HG02571 (cell line): ENCODE measurements around the gene RIPPLY1.

Source experiments
- ATAC-seq: cut with Tn5 transposase; IDR thresholded peaks from one replicate; pipeline ENCODE4 v1.9.1; 2021; ENCODE audit warnings: mild to moderate bottlenecking, moderate library complexity; ENCODE audit not compliant: unreplicated experiment

Gene RIPPLY1, protein sequence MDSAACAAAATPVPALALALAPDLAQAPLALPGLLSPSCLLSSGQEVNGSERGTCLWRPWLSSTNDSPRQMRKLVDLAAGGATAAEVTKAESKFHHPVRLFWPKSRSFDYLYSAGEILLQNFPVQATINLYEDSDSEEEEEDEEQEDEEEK

DNA sequence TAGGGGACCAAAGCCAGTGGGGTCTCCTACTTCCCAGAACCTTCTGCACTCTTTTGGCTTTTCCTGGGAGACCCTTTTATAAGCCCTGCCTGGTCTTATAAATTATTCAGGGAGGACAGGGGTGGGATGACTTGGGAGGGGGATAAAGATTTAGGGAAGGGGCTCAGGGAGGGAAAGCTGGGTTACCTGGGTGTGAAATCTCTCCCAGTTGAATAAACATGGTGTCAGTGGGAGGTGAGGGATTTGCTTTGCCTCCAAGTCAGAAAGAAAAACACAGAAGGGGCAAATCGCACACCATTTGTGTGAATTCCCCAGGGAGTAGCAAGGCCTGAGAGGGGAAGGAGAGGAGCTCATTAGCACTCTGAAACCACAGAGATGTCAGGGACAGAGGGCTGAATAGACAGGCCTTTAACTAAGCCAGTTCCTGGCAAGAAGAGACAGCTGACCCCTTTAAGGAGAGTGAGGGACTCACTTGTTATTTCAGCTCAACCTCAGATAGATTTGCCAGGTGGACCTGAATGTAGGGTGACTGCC, at the start of gene RIPPLY1:
Gene RIPPLY1 (minus strand): TSS at position 51 of the 534 bp plus-strand sequence. CDS start 54 bp downstream, outside the sequence.
- ATAC-seq: no peak

DNA sequence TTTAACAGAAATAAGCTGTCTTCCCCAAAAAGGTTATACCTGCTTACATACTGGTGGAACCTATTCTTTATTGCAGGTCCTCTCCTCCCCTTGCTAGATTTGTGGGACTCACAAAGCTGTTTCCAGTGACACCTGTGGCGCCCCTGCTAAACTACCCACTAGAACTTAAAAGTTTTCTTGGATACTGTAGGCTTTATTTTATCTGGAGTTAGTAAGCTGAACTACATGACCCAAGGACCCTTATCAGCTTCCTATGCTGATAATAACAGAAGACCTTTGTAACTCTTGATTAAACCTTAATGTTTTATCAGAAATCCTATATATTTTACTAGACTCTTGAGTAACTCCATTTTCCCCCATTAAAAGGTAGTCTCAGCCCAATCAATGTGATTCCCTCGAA, 49.4 kb upstream of the RIPPLY1 start:
- ATAC-seq: no peak

DNA sequence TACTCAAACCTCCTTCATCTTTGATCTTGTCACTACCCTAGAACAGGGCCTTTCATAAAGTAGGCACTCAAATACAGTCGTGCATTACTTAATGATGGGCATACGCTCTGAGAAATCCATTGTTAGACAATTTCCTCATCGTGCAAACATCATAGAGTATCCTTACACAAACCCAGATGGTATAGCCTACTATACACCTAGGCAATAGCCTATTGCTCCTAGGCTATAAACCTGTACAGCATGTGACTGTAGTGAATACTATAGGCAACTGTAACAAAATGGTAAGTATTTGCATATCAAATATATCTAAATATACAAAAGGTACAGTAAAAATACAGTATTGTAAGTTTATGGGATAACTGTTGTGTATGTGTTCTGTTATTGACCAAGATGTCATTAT, 48.9 kb upstream of the RIPPLY1 start:
- no peak for ATAC-seq

DNA sequence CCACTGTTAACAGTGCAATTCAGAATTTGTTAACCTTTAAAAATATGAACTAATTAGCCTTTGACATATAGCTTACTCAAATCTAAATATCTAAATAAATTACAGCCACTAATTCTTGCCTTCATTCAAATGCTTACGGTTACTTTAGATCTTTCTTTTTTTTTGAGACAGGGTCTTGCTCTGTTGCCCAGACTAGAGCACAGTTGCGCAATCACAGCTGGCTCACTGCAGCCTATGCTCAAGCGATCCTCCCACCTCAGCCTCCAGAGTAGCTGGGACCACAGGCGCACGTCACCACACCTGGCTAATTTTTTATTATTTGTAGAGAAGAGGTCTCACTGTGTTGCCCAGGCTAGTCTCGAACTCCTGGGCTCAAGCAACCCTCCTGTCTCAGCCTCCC, 48.1 kb upstream of the RIPPLY1 start:
- ATAC-seq: no peak

DNA sequence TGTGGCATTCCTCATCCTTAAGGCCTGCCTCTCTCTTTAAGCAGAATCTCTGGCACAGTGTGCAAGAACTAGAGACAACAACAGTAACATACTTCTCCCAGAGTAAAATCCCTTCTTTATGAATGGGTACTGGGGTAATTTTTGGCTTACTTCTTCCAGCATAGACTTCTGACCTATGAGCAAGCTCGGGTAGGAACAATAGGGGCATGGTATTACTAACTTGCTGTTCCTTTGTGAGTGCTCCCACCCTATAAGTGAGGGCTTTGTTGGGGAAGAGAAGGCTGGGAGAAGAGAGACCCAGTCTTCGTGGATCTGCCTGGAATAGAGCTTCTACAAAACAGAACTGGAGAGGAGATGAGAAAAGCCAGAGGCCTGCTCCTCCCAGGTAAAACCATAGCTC, 47.2 kb upstream of the RIPPLY1 start:
- no peak for ATAC-seq

DNA sequence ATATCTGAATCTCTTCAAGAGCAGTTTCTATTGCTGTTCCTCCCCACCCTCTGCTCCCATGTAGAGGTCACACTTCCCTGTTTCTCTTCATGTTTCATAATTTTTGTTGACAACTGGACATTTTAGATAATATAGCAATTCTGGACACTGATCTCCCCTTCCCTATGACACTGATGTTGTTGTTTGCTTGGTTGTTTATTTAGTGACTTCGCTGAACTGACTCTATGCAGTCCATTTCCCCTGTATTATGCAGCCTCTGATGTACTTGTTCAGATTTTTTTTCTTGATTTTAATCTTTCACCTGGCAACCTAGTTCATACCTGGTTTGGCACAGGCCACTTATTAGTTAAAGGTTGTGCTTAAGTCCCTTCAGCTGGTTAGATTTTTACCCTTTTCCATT, 46.2 kb upstream of the RIPPLY1 start:
- no peak for ATAC-seq

DNA sequence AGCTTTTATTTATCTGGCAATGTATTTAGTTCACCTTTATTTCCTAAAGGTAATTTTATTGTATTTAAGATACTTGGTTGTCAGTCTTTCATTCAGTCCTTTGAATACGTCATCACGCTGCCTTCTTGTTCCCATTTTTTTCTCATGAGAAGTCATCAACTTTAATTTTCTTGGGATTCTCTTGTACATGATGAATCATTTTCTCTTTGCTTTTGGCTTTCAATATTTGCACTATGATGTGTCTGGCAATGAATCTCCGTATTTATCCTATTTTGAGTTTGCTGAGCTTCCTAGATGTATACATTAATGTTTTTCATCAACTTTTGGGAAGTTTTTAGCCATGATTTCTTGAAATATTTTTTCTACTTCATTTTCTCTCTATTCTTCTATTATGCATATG, 45.5 kb upstream of the RIPPLY1 start:
- ATAC-seq: no peak

DNA sequence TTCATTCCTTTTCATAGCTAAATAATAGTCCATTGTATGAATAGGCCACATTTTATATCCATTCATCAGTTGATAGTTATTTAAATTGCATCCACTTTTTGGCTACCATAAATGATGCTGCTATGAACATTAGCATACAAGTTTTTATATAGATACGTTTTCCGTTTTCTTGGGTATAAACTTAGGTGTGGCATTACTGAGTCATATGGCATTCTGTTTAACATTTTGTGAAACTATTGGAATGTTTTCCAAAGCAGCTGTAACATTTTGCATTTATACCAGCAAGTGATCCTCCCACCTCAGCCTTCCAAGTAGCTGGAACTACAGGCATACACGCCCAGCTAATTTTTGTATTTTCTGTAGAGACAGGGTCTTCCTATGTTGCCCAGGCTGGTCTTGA, 43.3 kb upstream of the RIPPLY1 start:
- ATAC-seq: no peak

DNA sequence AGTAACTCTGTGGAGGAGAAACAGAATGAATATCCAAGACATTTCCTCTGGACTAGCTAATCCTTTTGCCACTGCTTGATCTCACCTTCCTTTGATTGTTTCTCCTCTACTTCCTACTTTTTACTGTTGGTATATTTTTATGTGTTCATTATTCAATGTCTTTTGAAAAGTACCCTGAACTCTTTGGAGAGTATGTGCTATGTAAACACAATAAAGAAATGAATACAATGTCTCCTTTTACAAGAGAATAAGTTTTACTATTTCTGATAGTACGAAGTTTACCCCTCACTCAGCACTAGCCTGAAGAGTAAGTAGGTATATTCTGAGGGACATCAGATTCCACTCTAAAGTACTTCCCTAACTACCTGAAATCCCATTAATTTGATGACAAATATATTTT, 36.9 kb upstream of the RIPPLY1 start:
- ATAC-seq: no peak

DNA sequence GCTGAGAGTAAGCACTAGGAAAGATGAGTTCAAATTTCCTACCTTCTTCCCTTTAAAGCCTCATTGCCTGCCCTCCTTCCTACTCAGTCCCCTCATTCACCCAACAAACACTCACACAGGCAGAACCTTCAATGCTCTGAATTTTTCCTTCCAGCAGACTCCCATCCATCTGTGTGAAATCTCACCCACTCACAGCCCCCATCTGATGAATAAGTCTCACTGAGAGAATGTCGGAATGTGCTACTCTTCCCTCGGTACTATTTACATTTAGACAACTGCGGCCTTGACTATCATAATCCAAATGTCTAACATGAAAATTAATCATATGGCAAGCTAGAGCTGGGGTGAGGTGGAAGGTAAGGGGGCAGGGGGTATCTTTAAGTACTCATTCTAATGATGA, 36.4 kb upstream of the RIPPLY1 start:
- no peak for ATAC-seq

DNA sequence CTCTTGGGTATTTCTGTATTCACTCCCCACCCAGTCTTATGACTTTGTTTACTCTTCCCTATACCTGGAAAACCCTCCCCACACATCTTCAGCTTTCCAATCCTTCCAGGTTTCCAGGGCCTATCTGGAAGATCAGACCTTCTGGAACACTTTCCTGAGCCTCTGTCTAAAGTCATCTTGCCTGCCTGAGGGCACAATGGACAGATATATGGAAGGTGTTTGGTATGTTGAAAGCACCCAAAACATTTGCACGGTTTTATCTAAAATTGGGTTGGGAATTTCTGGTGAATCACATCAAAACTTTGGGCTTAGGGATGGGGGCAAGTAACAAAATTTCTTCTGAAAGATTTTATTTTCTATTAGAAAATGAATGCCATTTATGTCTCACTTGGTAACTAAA, 33.1 kb upstream of the RIPPLY1 start:
- ATAC-seq: no peak

DNA sequence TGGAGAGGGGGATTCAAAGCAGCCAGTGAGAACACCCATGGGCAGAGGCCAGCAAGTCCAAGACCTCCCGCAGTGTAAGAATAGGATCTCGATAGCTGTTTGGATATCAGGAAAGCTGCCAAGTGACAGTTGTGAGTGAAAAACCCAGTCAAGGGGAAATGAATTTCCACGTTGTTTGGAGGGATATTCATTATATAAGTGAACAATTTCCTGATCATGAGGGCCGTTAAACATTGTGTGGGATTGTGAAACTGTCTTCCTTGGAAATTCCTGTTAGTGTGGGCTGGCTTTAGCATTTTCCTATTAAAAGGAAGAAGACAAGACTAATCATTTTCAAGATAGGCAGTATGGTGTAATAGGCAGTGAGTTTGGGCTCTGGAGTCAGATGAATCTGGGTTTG, 32.0 kb upstream of the RIPPLY1 start:
- no peak for ATAC-seq

DNA sequence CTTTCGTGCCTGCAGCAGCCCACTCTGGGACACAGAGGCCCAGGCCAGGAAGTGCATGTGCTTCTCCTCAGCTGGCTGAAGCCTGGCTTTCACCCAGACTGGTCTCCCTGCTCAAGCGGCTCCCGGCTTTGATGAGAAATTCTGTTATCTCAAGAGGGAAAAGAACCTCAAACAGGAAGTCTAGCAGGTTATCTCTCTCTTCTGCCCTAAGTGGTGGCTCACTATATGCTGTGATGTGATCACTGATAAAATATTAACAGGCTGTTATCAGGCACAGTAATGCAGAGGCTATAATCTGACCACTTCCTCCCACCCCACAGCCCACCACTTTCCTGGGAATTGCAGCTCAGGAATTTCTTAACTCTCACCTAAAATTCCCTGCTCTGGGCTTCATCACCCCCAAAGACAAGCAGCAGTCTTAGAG, 30.4 kb upstream of the RIPPLY1 start:
- ATAC-seq: no peak

DNA sequence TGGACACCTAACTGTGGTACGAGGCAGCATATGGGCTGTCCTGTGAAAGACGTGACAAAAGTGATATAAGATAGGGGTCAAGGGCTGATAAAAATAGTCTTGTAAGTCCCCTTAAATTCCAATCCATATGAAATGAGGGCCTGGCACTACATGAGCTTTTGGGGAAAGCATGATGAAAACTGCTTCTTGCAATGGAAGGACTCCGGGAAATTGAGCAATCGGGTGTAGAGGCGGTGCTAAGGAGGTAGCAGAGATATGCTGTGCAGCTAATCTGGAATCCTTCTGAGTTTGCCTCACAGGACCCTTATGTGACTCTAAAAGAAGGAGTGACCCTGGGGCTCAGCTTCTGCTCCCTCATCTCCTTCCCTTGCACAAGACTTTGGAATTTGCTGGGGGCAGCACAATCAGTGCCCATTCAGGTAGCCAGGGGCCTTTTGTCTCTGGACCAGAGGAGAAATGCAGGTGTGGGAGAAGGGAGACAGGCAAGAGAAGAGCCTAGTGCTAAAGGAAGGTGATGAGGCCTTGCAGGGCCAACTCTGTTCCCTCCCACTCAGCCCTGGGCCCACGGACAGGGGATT, 29.9 kb upstream of the RIPPLY1 start:
- no peak for ATAC-seq

DNA sequence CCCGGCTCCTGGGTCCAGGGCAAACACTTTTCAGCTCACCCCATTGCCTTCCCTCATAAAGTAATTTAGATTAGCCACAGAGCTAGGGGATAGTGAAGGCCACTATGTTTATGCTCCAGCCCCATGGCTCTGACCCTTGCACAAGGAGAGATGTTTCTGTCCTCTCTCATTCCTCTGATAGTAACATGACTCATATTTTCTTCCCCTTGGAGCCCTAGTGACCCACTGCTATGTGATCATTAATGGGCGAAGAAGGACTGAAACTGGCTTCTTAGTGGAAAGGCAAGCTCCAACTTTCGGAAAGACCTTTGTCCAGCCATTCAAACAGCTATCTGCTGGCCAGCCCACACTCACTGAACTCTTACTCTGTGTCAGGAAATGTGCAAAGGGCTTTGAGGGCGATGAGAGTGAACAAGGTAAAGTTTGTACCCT, 29.4 kb upstream of the RIPPLY1 start:
- no peak for ATAC-seq

DNA sequence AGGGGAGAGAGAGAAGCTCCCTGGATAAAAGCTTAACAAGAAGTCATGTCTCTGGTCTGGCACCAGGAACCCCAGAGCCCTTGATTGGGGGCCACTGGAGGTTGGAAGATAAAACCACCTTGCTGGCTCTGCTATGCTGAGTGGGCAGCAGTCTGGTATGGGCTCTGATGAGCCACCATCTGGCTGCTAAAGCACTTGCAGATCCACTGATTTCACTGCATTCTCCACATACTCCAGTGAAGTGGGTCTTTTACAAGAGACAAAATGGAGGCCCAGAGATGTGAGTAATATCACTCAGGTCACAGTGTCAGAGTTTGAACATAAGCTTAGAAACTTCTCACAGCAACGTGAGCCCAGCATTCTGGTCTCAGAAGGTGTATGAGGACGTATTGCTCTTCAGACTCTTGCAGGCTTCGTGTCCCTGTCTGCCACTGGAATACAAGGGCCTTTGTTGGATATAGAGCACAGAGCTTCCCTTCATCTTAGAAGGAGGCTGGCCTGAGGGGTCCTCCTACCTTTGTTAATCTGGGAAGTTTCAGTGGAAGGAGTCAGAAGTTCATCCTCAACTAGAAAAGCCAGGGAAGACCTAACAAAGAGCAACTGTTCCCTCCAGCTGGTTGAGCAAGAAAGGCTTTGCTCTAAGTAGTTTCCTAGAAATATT, 28.8 kb upstream of the RIPPLY1 start:
- ATAC-seq: no peak

DNA sequence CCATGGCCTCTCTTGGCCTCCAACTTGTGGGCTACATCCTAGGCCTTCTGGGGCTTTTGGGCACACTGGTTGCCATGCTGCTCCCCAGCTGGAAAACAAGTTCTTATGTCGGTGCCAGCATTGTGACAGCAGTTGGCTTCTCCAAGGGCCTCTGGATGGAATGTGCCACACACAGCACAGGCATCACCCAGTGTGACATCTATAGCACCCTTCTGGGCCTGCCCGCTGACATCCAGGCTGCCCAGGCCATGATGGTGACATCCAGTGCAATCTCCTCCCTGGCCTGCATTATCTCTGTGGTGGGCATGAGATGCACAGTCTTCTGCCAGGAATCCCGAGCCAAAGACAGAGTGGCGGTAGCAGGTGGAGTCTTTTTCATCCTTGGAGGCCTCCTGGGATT, 25.1 kb upstream of the RIPPLY1 start:
- ATAC-seq: no peak

DNA sequence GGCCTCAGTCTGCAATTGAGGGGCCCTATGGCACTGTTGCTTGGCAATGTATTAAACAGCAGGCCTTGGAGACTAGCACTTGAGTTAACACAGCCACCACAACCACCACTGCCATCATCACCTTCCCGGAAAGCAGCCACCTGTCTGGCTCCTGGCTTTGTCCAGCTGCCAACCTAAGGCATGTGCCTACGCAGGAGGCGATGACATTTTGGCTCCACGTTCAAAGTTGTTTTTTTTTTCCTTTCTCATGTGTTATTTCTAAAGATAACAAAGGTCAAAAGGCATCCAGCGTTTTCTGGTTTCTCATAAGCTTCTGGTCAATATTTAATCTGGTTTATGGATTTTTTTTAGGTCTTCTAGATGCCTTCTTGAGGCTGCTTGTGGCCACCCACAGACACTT, 24.6 kb upstream of the RIPPLY1 start:
- no peak for ATAC-seq

DNA sequence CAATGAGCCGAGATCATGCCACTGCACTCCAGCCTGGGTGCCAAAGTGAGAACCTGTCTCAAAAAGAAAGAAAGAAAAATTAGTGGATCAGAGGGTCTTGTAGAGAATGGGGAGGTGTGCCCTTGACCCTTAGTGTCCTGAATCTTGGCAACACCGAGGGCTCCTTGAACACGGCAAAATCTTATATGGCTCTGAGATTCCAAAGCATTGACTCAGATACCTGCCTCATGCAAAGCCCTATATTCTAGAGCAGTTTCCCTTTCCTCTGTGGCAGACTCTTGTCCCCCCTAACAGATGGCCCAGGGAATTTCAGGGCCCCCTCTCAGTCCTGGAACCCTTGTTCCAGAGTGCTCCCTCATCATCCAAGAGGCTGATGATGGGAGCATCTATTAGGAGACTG, 23.9 kb upstream of the RIPPLY1 start:
- no peak for ATAC-seq

DNA sequence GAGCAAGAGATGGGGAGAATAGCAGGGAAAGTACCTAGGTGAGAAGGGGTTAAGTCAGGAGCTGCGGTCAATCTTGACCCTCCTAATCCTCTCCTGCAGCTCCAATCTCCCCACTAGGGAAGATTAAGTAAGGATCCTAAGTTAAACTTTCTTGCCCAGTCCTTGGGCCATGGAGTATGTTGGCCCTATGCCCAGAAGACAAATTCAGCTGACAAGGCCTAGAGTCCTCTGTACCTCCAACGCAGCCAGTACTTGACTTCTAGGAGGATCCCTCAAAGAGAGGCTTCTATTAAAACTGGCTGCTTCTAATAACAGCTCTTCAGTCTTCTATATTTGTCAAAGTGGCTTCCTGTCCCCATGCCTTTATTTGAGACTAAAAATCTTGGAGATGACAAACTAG, 18.5 kb upstream of the RIPPLY1 start:
- no peak for ATAC-seq

DNA sequence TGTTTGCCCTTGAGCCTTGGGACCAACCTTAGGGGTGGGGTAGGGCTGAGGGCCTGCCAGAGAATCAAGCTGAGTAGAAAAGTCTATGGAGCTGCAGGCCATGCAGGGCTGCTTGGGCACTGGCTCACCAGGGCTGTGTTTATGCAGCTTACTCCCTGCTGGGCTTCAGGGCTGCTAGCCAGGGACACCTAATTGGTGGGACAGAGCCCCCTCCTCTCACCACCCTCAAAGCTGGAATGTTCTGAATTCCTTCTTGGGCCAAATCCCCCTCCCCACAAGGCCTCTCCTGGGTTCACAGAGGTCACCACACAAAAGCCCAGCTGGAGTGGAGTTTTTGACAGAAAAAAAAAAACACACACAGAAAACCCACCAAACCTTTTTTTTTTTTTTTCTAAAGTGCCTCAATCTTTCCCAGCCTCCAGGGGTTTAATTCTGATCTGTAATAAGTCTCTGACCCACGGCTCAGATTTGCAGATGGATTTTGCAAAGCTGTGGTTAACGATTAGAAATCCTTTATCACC, 16.9 kb upstream of the RIPPLY1 start, which contains the start of gene CLDN2:
Gene CLDN2 (plus strand): TSS at position 471 of the 521 bp plus-strand sequence. CDS start 7,827 bp downstream, outside the sequence.
- no peak for ATAC-seq
